Hepatocyte (in vitro differentiated cells): ENCODE data around the gene OR2H2.

Experiments used
- EZH2 ChIP-seq: fragments of 200-600 bp; sonication (generic); IDR thresholded peaks from 2 replicates; pipeline ENCODE4 v1.6.1; 2016; ENCODE audit warnings: antibody characterized with exemption, mild to moderate bottlenecking, borderline replicate concordance
- EZH2phosphoT487 ChIP-seq: fragments of 200-600 bp; sonication (generic); IDR thresholded peaks from one replicate; pipeline ENCODE4 v1.6.1; 2018; ENCODE audit warnings: antibody characterized with exemption, mild to moderate bottlenecking, low read depth, moderate library complexity; ENCODE audit not compliant: unreplicated experiment, severe bottlenecking
- TF ChIP-seq, protein P1 (sequence below): fragments of 200-600 bp; sonication (generic); IDR thresholded peaks from 2 replicates; pipeline ENCODE4 v1.5.1; 2016; ENCODE audit warnings: antibody characterized with exemption, mild to moderate bottlenecking; ENCODE audit not compliant: poor library complexity

DNA sequence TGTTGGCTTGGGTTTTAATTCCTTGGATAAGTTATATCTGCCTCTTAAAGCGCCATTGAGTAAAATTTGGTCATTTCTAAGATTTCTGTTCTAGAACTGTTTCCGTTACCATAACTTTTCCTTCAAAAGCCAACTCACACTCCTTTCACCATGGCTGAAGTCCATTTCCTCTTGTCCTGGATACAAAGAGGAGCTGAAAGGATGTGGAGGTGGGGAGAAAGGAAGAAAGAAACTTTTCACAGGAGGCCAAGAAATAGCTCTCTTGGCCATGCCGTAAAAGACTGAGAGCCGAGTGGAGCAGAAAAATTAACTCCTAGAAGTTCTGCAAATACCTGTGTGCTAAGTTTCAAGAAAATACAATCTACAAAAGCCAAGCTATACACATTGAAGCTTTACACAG, 26.5 kb downstream of the OR2H2 start:
- TF ChIP-seq, protein P1, sequence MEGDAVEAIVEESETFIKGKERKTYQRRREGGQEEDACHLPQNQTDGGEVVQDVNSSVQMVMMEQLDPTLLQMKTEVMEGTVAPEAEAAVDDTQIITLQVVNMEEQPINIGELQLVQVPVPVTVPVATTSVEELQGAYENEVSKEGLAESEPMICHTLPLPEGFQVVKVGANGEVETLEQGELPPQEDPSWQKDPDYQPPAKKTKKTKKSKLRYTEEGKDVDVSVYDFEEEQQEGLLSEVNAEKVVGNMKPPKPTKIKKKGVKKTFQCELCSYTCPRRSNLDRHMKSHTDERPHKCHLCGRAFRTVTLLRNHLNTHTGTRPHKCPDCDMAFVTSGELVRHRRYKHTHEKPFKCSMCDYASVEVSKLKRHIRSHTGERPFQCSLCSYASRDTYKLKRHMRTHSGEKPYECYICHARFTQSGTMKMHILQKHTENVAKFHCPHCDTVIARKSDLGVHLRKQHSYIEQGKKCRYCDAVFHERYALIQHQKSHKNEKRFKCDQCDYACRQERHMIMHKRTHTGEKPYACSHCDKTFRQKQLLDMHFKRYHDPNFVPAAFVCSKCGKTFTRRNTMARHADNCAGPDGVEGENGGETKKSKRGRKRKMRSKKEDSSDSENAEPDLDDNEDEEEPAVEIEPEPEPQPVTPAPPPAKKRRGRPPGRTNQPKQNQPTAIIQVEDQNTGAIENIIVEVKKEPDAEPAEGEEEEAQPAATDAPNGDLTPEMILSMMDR, result no peak
- no peak for TF ChIP-seq EZH2
- TF ChIP-seq EZH2phosphoT487, result no peak
